Effector memory CD4-positive, alpha-beta T cell (primary cell): ENCODE measurements around the gene CD200R1.

Experiments
- DNase-seq, 3 donors: peaks; one replicate each; pipeline ENCODE4 v3.0.0-alpha.2; 2020
- H3K27ac ChIP-seq: 2 replicates; pipeline ENCODE4 v1.7.0; 2013; ENCODE audit warnings: mild to moderate bottlenecking, low read length, moderate library complexity; ENCODE audit not compliant: insufficient read depth, poor library complexity, severe bottlenecking
- H3K27me3 ChIP-seq: replicated peaks from 2 replicates; pipeline ENCODE4 v1.7.0; 2013; ENCODE audit warnings: mild to moderate bottlenecking, low read length; ENCODE audit not compliant: insufficient read depth, control insufficient read depth, poor library complexity, severe bottlenecking
- H3K36me3 ChIP-seq: 2 replicates; pipeline ENCODE4 v1.7.0; 2013; ENCODE audit warnings: mild to moderate bottlenecking, low read length, moderate library complexity; ENCODE audit not compliant: control insufficient read depth, insufficient read depth
- H3K4me1 ChIP-seq: 2 replicates; pipeline ENCODE4 v1.7.0; 2013; ENCODE audit warnings: low read length, mild to moderate bottlenecking; ENCODE audit not compliant: control insufficient read depth, insufficient read depth, poor library complexity, severe bottlenecking
- H3K4me3 ChIP-seq: 2 replicates; pipeline ENCODE4 v1.7.0; 2013; ENCODE audit warnings: low read length, low read depth, mild to moderate bottlenecking; ENCODE audit not compliant: insufficient read depth, poor library complexity, severe bottlenecking
- H3K9me3 ChIP-seq: 2 replicates; pipeline ENCODE4 v1.7.0; 2013; ENCODE audit warnings: mild to moderate bottlenecking, low read length, moderate library complexity; ENCODE audit not compliant: control insufficient read depth

The CD200R1 gene

DNA sequence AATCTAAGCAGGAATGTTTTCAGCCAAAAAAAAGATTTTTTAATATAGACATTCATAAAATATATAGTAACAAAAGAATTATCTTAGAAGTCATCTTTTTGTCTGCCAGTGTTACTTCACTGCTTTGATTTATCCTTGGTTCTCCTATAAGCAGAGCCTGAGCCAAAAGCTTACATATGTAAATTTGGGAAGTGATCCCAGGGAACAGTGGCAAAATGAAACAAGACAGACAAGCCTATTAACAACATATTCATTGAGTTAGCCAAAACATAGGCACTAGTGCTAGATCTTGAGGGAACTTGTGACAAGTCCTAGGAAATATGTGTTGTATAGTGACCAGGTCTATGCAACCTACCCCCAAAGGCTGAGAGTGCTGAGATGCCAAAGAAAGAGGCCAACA, 27.1 kb upstream of the CD200R1 start:
- Histone ChIP-seq H3K9me3 (no peaks in the 10 kb centered on the region), H3K27ac (peak overlapping the region; percentile 30), H3K4me3 (no peak overlapping the region), H3K4me1 (peaks cover 30% of the 10 kb centered on the region), H3K36me3 (peaks cover 24% of the 10 kb centered on the region), H3K27me3 (no peaks in the 10 kb centered on the region)
- no peak for DNase-seq

DNA sequence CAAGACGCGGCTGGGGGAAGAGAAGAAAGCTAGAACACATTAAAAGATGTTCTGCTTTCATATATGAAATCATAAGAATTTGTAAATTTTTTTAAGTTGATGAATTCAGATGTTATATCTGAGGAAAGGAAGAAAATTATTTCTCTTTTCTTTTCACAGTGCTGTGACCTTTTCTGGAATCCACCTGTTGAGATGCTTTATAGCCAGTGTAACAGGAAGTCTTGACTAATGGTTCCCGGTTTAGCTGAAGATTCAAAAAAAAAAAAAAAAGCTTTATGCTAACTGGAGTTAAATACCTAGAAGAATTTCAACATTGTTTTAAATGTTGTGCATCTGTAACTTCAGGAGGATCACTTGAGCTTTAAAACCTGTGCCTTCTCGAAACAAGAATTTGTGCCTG, 25.8 kb upstream of the CD200R1 start:
- H3K27me3 ChIP-seq, result no peaks in the 10 kb centered on the region
- H3K9me3 ChIP-seq, result no peaks in the 10 kb centered on the region
- no peak for DNase-seq
- no peak overlapping the region for H3K27ac ChIP-seq
- no peak overlapping the region for H3K4me3 ChIP-seq
- H3K36me3 ChIP-seq, result peaks cover 24% of the 10 kb centered on the region
- H3K4me1 ChIP-seq, result peaks cover 19% of the 10 kb centered on the region

DNA sequence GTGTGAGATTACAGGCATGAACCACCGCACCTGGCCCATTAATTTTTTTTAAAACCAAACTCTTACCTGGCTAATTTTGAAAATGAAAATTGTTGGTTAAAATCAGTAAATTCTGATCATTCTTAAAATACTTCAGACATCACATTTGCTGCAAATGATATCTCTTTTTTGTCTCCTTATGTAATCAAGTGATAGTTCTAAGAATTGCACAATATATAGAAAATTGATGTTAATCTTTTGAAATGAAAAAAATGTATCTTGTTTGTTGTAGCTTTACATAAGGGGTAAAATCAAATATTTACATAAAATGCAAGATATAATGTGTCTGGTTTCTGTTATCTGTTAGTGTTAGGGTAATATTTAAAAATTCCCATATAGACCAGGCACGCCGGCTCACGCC, 20.9 kb upstream of the CD200R1 start:
- Histone ChIP-seq H3K9me3 (no peaks in the 10 kb centered on the region), H3K36me3 (peaks cover 26% of the 10 kb centered on the region), H3K27ac (no peak overlapping the region), H3K4me3 (no peak overlapping the region), H3K4me1 (peaks cover 4% of the 10 kb centered on the region), H3K27me3 (no peaks in the 10 kb centered on the region)
- DNase-seq, result no peak

DNA sequence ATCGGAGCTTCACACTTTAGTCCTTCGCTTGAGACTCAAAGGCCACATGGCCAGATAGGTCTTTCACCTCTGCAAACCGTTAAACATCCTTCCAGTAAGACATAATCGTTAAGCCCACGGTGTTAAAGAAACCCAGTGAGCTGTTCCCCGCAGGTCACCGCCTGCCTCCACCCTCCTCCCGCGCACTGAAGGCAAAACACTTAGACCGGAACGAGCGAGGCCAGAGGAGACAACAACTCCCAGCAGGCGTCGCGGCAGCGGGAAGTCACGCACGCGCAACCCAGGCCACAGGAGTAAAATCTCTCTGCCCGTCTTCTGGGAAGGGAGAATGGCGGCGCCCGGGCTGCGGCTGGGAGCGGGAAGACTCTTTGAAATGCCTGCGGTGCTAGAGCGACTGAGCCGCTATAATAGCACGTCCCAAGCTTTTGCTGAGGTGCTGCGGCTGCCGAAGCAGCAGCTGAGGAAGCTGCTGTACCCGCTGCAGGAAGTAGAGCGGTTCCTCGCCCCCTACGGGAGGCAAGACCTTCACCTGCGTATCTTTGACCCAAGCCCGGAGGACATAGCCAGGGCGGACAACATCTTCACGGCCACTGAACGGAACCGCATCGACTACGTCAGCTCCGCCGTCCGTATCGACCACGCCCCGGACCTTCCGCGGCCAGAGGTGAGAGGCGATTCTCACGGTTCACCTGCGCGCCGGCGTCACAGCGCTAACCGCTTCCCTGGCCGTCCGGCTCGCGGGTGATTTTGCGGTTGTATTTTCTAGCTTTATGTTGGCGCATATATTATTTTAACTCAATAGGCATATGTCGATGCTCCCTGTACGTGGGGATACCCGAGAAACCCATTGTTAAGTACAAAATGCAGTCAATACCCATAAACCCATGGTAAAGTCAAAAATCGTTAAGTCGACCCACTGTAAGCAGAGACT, 16.0 kb upstream of the CD200R1 start, which contains the start of gene GTPBP8:
Gene GTPBP8 (plus strand): TSS at position 313 of the 931 bp plus-strand sequence. CDS start 16 bp downstream, at position 329.
- peak; percentile 72 to 75 (median 74) for DNase-seq
- Histone ChIP-seq H3K27me3 (no peaks in the 10 kb centered on the region), H3K4me1 (peaks cover 4% of the 10 kb centered on the region), H3K27ac (peak within 1 kb of the TSS; percentile 85), H3K36me3 (peaks cover 10% of the 10 kb centered on the region), H3K9me3 (no peaks in the 10 kb centered on the region), H3K4me3 (peak within 1 kb of the TSS; percentile 81)

DNA sequence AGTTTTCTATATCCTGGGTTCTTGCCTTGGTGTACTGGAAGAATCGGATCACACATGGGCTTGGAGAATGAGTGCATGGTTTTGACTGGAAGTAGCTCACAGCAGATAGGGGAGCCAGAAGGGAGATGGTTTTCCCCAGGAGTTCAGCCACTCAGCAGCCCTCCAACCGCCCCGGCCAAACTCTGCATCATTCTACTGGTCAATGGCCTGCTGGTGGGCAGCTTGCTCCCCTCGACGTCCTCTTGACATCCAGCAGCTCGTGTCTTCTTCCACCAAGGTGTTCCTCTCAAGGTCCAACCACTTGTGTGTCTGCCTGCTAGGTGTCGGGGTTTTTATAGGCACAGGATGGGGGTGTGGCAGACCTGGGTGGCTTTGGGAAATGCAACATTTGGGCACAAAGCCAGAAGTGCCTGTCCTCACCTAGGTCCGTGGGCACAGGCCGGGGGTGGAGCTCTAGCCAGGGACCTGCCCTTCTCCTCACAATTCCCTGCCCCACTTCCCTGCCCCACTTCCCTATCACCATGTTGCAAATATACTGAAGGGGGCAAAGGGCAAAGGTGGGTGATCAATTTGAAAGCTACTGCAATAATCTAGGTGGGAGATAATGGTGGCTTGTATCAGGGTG, 12.9 kb upstream of the CD200R1 start:
- peaks cover 15% of the 10 kb centered on the region for H3K4me1 ChIP-seq
- no peak overlapping the region for H3K4me3 ChIP-seq
- H3K27ac ChIP-seq, result no peak overlapping the region
- H3K27me3 ChIP-seq, result no peaks in the 10 kb centered on the region
- H3K9me3 ChIP-seq, result no peaks in the 10 kb centered on the region
- no peak for DNase-seq
- H3K36me3 ChIP-seq, result no peaks in the 10 kb centered on the region

DNA sequence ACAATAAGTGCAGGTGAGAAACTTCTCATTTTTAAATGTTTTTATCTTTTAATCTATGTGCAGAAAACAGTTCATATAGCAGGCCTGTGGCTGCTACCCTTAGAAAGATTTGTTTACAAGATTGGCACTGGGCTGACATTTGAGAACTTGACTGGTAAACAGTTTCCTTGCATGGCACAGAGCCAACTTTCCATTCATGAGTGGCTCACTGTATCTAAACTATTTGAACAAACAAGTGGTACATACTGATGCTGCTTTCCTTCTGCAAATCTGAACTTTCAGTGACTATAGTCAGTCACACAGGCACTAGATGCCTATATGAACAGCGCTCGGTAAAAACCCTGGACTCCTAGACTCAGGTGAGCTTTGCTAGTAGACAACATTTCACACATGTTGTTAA, 9.6 kb upstream of the CD200R1 start:
- no peak overlapping the region for H3K4me3 ChIP-seq
- no peaks in the 10 kb centered on the region for H3K9me3 ChIP-seq
- H3K27ac ChIP-seq, result peak overlapping the region; percentile 30
- no peaks in the 10 kb centered on the region for H3K36me3 ChIP-seq
- no peaks in the 10 kb centered on the region for H3K27me3 ChIP-seq
- H3K4me1 ChIP-seq, result peaks cover 15% of the 10 kb centered on the region
- peak in 2 of 3 donors; percentile 3 to 35 for DNase-seq

DNA sequence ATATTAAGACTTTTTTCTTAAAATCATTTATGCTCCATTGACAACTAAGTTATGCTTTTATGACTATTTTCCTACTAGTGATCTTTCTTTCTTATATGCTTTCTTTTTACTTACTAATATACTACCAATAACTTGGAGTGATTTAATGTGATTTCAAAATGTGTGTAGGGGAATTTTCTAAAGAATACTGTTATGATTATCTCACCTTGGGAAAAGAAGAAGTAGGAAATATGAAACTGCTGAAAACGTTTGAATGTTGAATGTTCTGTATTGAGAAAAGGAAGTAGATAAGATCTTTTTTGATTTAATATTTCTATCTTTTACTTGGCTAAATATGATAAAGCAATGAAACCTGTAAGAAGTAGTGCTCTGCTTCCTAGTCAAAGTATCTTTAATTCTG, 7.8 kb upstream of the CD200R1 start:
- DNase-seq, result no peak
- Histone ChIP-seq H3K36me3 (no peaks in the 10 kb centered on the region), H3K9me3 (no peaks in the 10 kb centered on the region), H3K4me3 (no peak overlapping the region), H3K27me3 (no peaks in the 10 kb centered on the region), H3K27ac (no peak overlapping the region), H3K4me1 (peaks cover 18% of the 10 kb centered on the region)

DNA sequence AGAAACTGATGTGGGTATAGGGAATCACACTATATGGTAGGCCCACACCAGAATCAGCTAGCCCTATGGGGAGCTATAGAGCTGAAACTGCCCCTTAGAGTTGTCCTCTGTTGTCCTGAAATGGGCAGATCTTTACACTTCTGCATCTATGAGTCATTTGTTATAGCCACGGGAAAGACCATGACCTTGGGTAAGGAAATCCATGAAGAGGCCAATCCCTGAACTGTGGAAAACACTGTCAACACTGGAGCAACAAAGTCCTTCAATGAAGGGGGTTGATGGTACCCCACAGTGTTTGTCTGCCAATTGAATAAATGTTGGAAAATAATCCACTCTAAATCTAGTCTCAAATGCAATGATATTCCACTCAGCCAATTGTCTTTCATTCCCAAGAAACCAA, 5.2 kb upstream of the CD200R1 start:
- Histone ChIP-seq H3K36me3 (no peaks in the 10 kb centered on the region), H3K27me3 (no peaks in the 10 kb centered on the region), H3K4me1 (peaks cover 39% of the 10 kb centered on the region), H3K9me3 (no peaks in the 10 kb centered on the region), H3K4me3 (no peak overlapping the region), H3K27ac (no peak overlapping the region)
- DNase-seq, result no peak

DNA sequence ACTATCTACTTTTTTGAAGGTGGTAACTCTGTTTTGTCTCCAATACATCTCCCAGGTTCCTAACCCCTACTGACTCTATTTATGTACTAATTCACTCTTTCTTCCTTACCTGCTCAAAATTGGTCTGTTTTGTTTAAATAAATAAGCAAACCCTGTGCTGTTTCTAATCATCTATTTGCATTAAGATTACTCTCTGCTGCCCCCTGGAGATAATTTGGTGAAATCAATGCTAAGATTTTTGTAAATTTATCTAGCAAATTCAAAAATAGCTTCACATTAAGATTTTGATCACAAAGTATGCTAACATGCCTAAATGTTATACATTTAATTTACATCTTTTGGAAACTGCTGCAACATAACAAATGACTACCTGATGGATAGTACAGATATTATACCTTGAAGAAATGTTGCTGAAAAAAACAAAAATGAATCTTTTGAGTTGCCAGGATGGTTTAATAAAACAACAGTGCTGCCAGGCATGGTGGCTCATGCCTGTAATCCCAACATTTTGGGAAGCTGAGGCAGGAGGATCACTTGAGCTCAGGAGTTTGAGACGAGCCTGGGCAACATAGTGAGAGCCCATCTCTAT, 4.4 kb upstream of the CD200R1 start:
- no peaks in the 10 kb centered on the region for H3K9me3 ChIP-seq
- H3K27me3 ChIP-seq, result no peaks in the 10 kb centered on the region
- no peak overlapping the region for H3K4me3 ChIP-seq
- H3K36me3 ChIP-seq, result no peaks in the 10 kb centered on the region
- no peak for DNase-seq
- no peak overlapping the region for H3K27ac ChIP-seq
- H3K4me1 ChIP-seq, result peaks cover 31% of the 10 kb centered on the region

DNA sequence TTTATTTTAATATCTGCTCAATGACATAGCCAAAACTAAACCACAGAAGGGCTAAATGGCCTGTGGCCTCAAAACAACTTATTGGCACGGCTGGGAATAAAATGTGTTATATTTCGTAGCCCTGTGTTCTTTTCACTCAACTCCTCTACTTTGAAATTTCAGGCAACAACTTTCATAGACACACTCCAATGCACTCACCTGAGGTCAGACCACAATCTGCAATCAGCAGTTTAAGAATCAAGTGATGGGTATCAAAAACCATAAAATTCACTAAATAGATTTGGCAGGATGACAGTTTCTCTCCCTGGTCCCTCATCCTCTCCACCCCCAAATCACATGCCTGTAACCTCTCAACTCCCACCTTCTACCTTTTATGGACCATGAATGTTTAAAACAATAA, 2.0 kb upstream of the CD200R1 start:
- no peaks in the 10 kb centered on the region for H3K36me3 ChIP-seq
- no peak overlapping the region for H3K4me3 ChIP-seq
- no peak for DNase-seq
- H3K9me3 ChIP-seq, result no peaks in the 10 kb centered on the region
- peaks cover 25% of the 10 kb centered on the region for H3K4me1 ChIP-seq
- no peaks in the 10 kb centered on the region for H3K27me3 ChIP-seq
- H3K27ac ChIP-seq, result peak overlapping the region; percentile 33
